Body of pancreas (tissue), 4 donors: ENCODE data around the gene MAPK8IP1.

Source experiments
- CTCF ChIP-seq, 7 experiments: fragments of 450-650 bp in 4 of 7; fragments of 200-600 bp in 3 of 7; sonication (generic) in 3 of 7; IDR thresholded peaks; one replicate each; pipeline ENCODE4 v1.5.1; 2016 to 2019; ENCODE audit warnings: antibody characterized with exemption in 7 of 7
- POLR2A ChIP-seq, 3 donors: fragments of 450-650 bp; IDR thresholded peaks; one replicate each; pipeline ENCODE4 v1.6.1; 2016; ENCODE audit warnings: antibody characterized with exemption in 3 of 3, mild to moderate bottlenecking in 2 of 3

- TF ChIP-seq CTCF (IDR thresholded peaks at IDR 0.05) (peak; percentile 38 to 68 (median 56)), POLR2A (IDR thresholded peaks at IDR 0.05) (no peak)
Measured at GRCh38 chr11:45872651-45873356, 12.6 kb upstream of the MAPK8IP1 start.
